HepG2 (cell line): ENCODE data around the gene EFNA2. TPM values are rescaled to one million over a fixed set of nuclear protein-coding genes. Genes with fewer than 3 reads are reported as not detected.

Experiments
- ATAC-seq: fragments of 200-7000 bp; cut with Tn5 transposase; 3 replicates; pipeline ENCODE4 v1.9.1; 2020; ENCODE audit warnings: mild to moderate bottlenecking, moderate library complexity
- BruUV-seq: library from RNA; stranded (reverse); fragments of 400-500 nt; replicated peaks from 2 replicates; lab custom pipeline; 2021; lab: Mats Ljungman, UMichigan
- CTCF ChIA-PET: fragments of 300-600 bp; formaldehyde crosslinking; extraction: SDS; loops from one replicate; lab custom pipeline; 2021; ENCODE audit warnings: low total read pairs, inconsistent platforms, low intra/inter-chr PET ratio; lab: Yijun Ruan, JAX
- POLR2A ChIA-PET: fragments of 350-600 bp; sonication (Branson Sonifier 250); formaldehyde crosslinking; loops from one replicate; lab custom pipeline; 2020; ENCODE audit warnings: antibody characterized with exemption, inconsistent platforms; lab: Yijun Ruan, JAX
- DNase-seq: peaks from one replicate; pipeline ENCODE4 v3.0.0-alpha.2; 2015; ENCODE audit warnings: low spot score
- FAIRE-seq: peaks from 3 replicates; lab custom pipeline; 2011; peaks lifted over from hg19 to GRCh38; lab: Jason Lieb, UNC
- H2AFZ ChIP-seq: one replicate; pipeline ENCODE4 v1.6.1; 2011; ENCODE audit warnings: low read length, inconsistent platforms
- H3K27ac ChIP-seq: fragments of 300-600 bp; 3 replicates; pipeline ENCODE4 v1.8.0; 2011; ENCODE audit warnings: mixed run types, mild to moderate bottlenecking, mixed read lengths, low read length, inconsistent platforms; ENCODE audit not compliant: insufficient read depth; ENCODE audit errors: extremely low read length
- H3K27me3 ChIP-seq, 2 experiments: fragments of 200-600 bp in 1 of 2; 2 replicates in 1 of 2; 3 replicates in 1 of 2; pipeline versions ENCODE4 v1.6.0 to v1.8.0; 2011; ENCODE audit warnings: low read length in 2 of 2, mild to moderate bottlenecking in 2 of 2, moderate library complexity in 2 of 2, inconsistent platforms in 1 of 2; ENCODE audit not compliant: insufficient read depth in 2 of 2, control insufficient read depth in 1 of 2
- H3K36me3 ChIP-seq, 2 experiments: fragments of 200-600 bp in 1 of 2; replicated peaks in 1 of 2; 2 replicates in 1 of 2; 3 replicates in 1 of 2; pipeline versions ENCODE4 v1.5.1 to v1.8.0; 2011; ENCODE audit warnings: low read length in 2 of 2, inconsistent platforms in 1 of 2; ENCODE audit not compliant: insufficient read depth in 2 of 2, control insufficient read depth in 1 of 2
- H3K4me1 ChIP-seq: 2 replicates; pipeline ENCODE4 v1.5.1; 2012; ENCODE audit warnings: low read length, inconsistent platforms; ENCODE audit not compliant: insufficient read depth
- H3K4me2 ChIP-seq: 2 replicates; pipeline ENCODE4 v1.6.0; 2011; ENCODE audit warnings: low read depth, low read length, inconsistent platforms
- H3K4me3 ChIP-seq, 3 experiments: fragments of 200-600 bp in 1 of 3; sonication (generic), shearing (Covaris generic) in 1 of 3; replicated peaks in 1 of 3; 2 replicates each; pipeline ENCODE4 v1.5.1; 2011 to 2016; ENCODE audit warnings: low read length in 3 of 3, inconsistent platforms in 2 of 3, low read depth in 2 of 3, mild to moderate bottlenecking in 2 of 3, control low read depth in 1 of 3, mixed read lengths in 1 of 3; ENCODE audit not compliant: insufficient read depth in 1 of 3
- H3K79me2 ChIP-seq: one replicate; pipeline ENCODE4 v1.6.1; 2011; ENCODE audit warnings: low read length, inconsistent platforms; ENCODE audit not compliant: insufficient read depth
- H3K9ac ChIP-seq: 2 replicates; pipeline ENCODE4 v1.6.0; 2011; ENCODE audit warnings: mild to moderate bottlenecking, low read depth, low read length, inconsistent platforms; ENCODE audit not compliant: insufficient read depth
- H3K9me3 ChIP-seq: 2 replicates; pipeline ENCODE4 v1.5.1; 2012; ENCODE audit warnings: mild to moderate bottlenecking, low read length
- H4K20me1 ChIP-seq: 2 replicates; pipeline ENCODE4 v1.6.0; 2011; ENCODE audit warnings: inconsistent platforms, mild to moderate bottlenecking, low read length, moderate library complexity; ENCODE audit not compliant: insufficient read depth
- DDIT3 ChIP-seq: sonication (generic); formaldehyde crosslinking; IDR thresholded peaks from 2 replicates; pipeline ENCODE4 v1.4.0; 2020; ENCODE audit warnings: mild to moderate bottlenecking, missing genetic modification reagents
- RERE ChIP-seq: IDR thresholded peaks from 2 replicates; pipeline ENCODE4 v1.6.1; 2016; ENCODE audit warnings: low read depth, missing genetic modification reagents, missing compliant biosample characterization
- RXRB ChIP-seq: IDR thresholded peaks from 2 replicates; pipeline ENCODE4 v1.6.1; 2016; ENCODE audit warnings: borderline replicate concordance, missing genetic modification reagents, missing compliant biosample characterization
- SOX13 ChIP-seq, 3 experiments: fragments of 450-650 bp in 1 of 3; sonication (generic) in 1 of 3; formaldehyde crosslinking in 1 of 3; IDR thresholded peaks in 2 of 3; conservative IDR thresholded peaks in 1 of 3; 2 replicates each; pipeline versions ENCODE4 v1.5.0 to v1.6.1; 2016 to 2020; ENCODE audit warnings: antibody characterized with exemption in 1 of 3, mild to moderate bottlenecking in 1 of 3, missing compliant biosample characterization in 1 of 3, missing genetic modification reagents in 1 of 3, moderate library complexity in 1 of 3
- TAF1 ChIP-seq: sonication (generic); formaldehyde crosslinking; IDR thresholded peaks from 2 replicates; pipeline ENCODE4 v1.4.0; 2020; ENCODE audit warnings: missing genetic modification reagents
- TCF7L2 ChIP-seq: IDR thresholded peaks from 2 replicates; pipeline ENCODE4 v1.6.1; 2011; ENCODE audit warnings: mild to moderate bottlenecking, low read depth, low read length, moderate library complexity
- ZEB1 ChIP-seq: IDR thresholded peaks from 2 replicates; pipeline ENCODE4 v1.6.1; 2012; ENCODE audit warnings: mild to moderate bottlenecking, low read depth, inconsistent platforms; ENCODE audit not compliant: insufficient replicate concordance
- ZNF329 ChIP-seq: sonication (generic); formaldehyde crosslinking; IDR thresholded peaks from 2 replicates; pipeline ENCODE4 v1.9.0; 2021; ENCODE audit warnings: low read depth, mild to moderate bottlenecking, missing genetic modification reagents
- ZNF709 ChIP-seq: sonication (generic); formaldehyde crosslinking; IDR thresholded peaks from 2 replicates; pipeline ENCODE4 v1.5.0; 2020; ENCODE audit warnings: mild to moderate bottlenecking, missing genetic modification reagents
- ZNF839 ChIP-seq: sonication (generic); formaldehyde crosslinking; IDR thresholded peaks from 2 replicates; pipeline ENCODE4 v1.4.0; 2020; ENCODE audit warnings: missing genetic modification reagents, mild to moderate bottlenecking, borderline replicate concordance
- ZNF879 ChIP-seq: sonication (generic); formaldehyde crosslinking; IDR thresholded peaks from 2 replicates; pipeline ENCODE4 v1.8.1; 2023; ENCODE audit warnings: missing genetic modification reagents
- WGBS: methylation state at CpG from one replicate; pipeline ENCODE4 v1.1.6; 2017; ENCODE audit warnings: low lambda C conversion rate; 5-methylcytosine and 5-hydroxymethylcytosine counted together
- in situ Hi-C: cut with HindIII; loops from 2 replicates; pipeline ENCODE4 v1.10.0; 2017; ENCODE audit warnings: low pct_unique_long_range_greater_than_20kb; ENCODE audit not compliant: extremely low pct_ligation_motif_present
- intact Hi-C: fragments of 100-400 bp; cut with micrococcal nuclease; formaldehyde crosslinking; loops from one replicate; pipeline ENCODE4 v1.10.0; 2022; ENCODE audit not compliant: unreplicated experiment
- polyA plus RNA-seq, 8 experiments: library from polyadenylated mRNA; depleted of rRNA in 3 of 8; stranded (reverse) in 7 of 8; unstranded in 1 of 8; fragments of >200 nt; fragmentation: Illumina TruSeq in 4 of 8; extraction: Trizol in 4 of 8; gene quantifications; 2 replicates each; pipeline versions ENCODE4 v1.2.1 to v1.2.3, GENCODE V29; 2011 to 2016; ENCODE audit warnings: low read depth in 4 of 8, missing spikeins in 1 of 8, mixed read lengths in 1 of 8; ENCODE audit not compliant: insufficient read depth in 1 of 8
- total RNA-seq, 5 experiments: library from RNA; depleted of rRNA; stranded (reverse); fragments of >200 nt; fragmentation: Illumina TruSeq; extraction: Trizol; gene quantifications; 2 replicates each; pipeline ENCODE4 v1.2.3, GENCODE V29; 2016; ENCODE audit warnings: low read depth in 1 of 5

The EFNA2 gene
- total and polyA plus RNA-seq, 2 of the 13 experiments (the other 11 are each of a cell fraction or from before 2014, with no cell fraction given) = 6.0 to 9.9 TPM

GRCh38 chr19:1343041-1343440 is 57.4 kb downstream of the EFNA2 start:
- H3K4me3 ChIP-seq = no peak overlapping the region
- 8% methylated on average over 7 of the region's 7 CpGs for WGBS
- H3K4me2 ChIP-seq = no peak overlapping the region
- peaks cover 3 to 4% of the 10 kb centered on the region in 2 experiments; a peak in 2 of 5 replicates for H3K27me3 ChIP-seq
- peaks cover 19% of the 10 kb centered on the region; the same call in 1 of the 2 replicates for H3K4me1 ChIP-seq
- in situ Hi-C loops = no loop called here
- ChIA-PET POLR2A (no interaction called here), CTCF (no interaction called here)
- no peak overlapping the region for H2AFZ ChIP-seq
- H3K79me2 ChIP-seq = no peaks in the 10 kb centered on the region
- BruUV-seq = no TSS peak
- no peaks in the 10 kb centered on the region for H4K20me1 ChIP-seq
- ATAC-seq (no peak), FAIRE-seq (no peak), DNase-seq (no peak)
- no peaks in the 10 kb centered on the region for H3K9me3 ChIP-seq
- no peaks in the 10 kb centered on the region for H3K36me3 ChIP-seq
- no peak overlapping the region for H3K27ac ChIP-seq
- no peak overlapping the region for H3K9ac ChIP-seq
- TF ChIP-seq ZNF879 (CRISPR knock-in tag) = no peak
- no peak for TF ChIP-seq ZNF329 (CRISPR knock-in tag)
- no peak for TF ChIP-seq ZNF839 (CRISPR knock-in tag)
- TF ChIP-seq RERE (CRISPR knock-in tag) = no peak
- no peak for TF ChIP-seq SOX13 (IDR thresholded peaks at IDR 0.05)
- no peak for TF ChIP-seq SOX13 (CRISPR knock-in tag; conservative IDR thresholded peaks at IDR 0.05 in 1 of 2, IDR thresholded peaks at IDR 0.05 in 1 of 2)
- no peak for TF ChIP-seq RXRB (CRISPR knock-in tag)
- TF ChIP-seq ZEB1 = no peak
- TF ChIP-seq DDIT3 (CRISPR knock-in tag) = no peak
- no peak for TF ChIP-seq TAF1 (CRISPR knock-in tag)
- no peak for TF ChIP-seq ZNF709 (CRISPR knock-in tag)
- TF ChIP-seq TCF7L2 = no peak
- TF ChIP-seq, all 625 proteins: peak for 0
- intact Hi-C loops = no loop called here
